GM20000 (cell line): ENCODE results near the gene BCAS1.

Experiments
- DNase-seq: peaks from one replicate; pipeline ENCODE4 v3.0.0; 2012; ENCODE audit warnings: low spot score
- CTCF ChIP-seq: IDR thresholded peaks from 2 replicates; pipeline ENCODE4 v1.5.1; 2012; ENCODE audit warnings: mild to moderate bottlenecking, control low read depth; ENCODE audit errors: extremely low read depth, missing control alignments

BCAS1 gene

DNA sequence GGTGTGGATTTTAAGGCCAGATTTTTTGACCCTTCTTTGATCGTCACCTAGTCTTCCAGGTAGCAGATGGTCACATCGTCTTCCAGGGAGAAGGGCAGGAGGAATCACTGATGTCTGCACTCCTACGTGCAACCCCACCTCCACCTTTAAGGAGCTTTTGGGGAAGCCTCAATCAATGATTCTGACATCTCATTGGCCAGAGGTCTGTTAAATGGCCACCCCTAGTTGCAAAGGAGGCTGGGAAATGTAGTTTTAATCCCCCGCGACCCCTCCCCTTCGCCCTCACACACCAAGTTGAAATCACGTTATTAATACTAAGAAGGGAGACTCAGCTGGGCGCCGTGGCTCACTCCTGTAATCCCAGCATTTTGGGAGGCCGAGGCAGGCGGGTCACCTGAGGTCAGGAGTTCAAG lies 151.4 kb downstream of the BCAS1 start:
- TF ChIP-seq CTCF = no peak
- no peak for DNase-seq

- DNase-seq = no peak
- TF ChIP-seq CTCF = no peak
Measured at GRCh38 chr20:53918020-53918311, 152.4 kb downstream of the BCAS1 start.

DNA sequence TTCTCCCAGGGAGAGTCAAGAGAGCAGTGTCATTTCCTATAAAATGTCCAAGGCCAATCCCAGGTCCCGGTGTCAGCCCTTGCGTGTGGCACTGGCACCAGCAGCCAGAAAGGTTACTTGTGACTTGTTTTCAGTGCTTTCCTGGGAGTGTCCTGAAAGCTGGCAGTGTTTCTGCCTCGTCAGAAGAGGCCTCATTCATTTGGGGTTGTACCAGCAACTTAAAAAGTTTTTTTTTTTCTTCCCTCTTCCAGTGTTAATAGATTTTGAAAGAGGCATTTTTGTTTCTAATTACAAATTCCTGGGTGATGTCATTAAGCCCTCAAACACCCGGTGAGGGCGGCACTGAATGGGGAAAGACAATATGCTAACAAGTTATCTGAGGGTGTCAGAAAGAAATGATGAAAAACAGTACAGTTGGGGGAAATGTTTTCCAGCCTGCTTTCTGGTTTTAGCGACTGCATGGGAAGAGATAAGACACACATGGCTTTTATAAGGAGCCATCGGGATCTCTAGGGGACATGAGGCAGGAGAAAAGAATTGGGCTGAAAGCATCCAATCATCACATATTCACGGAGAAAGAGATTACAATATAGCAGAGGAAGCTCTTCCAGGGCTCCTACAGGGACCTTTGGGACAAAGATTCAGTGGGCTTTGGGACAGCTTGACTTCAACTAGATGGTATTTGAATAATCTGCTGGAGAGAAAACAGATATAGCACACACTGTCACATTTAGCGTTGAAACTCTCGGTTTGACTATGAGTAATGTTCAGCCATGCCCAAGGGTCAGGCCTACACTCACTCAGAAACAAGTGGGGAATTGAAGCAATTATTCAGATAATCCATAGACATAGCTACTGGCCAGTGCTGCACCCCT lies 153.0 kb downstream of the BCAS1 start:
- DNase-seq = peak; percentile 56
- no peak for TF ChIP-seq CTCF

DNA sequence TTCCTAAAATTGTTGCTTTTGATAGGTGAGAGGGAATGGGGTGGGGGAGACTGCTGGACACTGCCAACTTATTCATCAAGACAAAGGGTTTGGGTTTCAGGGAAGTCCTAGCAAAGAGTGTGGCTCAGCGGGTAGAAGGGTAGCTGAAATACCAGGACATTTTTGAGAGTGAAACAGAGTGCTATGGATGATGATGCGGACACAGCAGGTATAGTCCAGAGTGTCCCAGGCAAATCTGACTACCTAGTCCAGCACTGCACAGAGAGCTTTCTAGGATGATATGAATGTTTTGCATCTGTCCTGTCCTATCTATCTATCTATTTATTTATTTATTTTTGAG lies 154.3 kb downstream of the BCAS1 start:
- TF ChIP-seq CTCF = no peak

GRCh38 chr20:53915446-53916172 lies 154.8 kb downstream of the BCAS1 start:
- TF ChIP-seq CTCF = peak; percentile 69
- peak; percentile 69 for DNase-seq

More for the DNA sequence above, 154.3 kb downstream of the BCAS1 start:
- no peak for DNase-seq

DNA sequence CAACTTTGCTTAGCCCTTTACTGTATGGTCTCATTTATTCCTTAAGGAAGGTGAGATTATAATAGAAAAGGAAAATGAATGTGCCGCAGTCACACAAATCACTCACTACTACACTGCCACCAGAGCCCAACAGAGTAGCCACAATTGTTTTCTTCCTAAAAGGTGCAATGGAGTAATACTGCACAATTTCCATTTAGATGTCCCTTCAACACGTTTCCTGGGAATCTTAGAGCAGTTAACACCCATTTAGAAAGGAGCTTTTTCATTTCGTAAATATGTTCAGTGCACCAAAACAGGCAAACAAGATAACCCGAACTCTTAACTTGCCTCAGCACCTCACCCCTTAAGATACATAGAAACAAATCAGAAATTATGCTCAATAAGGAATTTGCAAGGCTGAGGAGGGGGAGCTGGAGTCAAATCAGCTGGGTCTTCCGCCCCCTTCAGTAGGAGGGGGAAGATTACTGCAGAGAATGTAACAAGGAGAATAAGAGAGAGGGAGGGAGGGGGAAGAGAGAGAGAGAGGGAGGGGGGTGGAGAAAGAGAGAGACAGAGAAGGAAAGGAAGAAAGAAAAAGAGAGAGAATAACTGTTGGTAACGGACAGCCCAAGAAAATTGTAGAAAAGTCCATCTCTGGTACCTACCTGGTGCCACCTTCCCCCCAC lies 155.5 kb downstream of the BCAS1 start:
- TF ChIP-seq CTCF = no peak
- DNase-seq = no peak
